GM23338 (cell line): ENCODE data around the gene SAC3D1. TPM values are rescaled to one million over a fixed set of nuclear protein-coding genes. Genes with fewer than 3 reads are reported as not detected.

ENCODE experiments used
- ATAC-seq: fragments of 200-7000 bp; cut with Tn5 transposase; 3 replicates; pipeline ENCODE4 v1.9.1; 2020
- DNase-seq: peaks from one replicate; pipeline ENCODE4 v3.0.0-alpha.2; 2015; ENCODE audit warnings: low spot score
- H2AFZ ChIP-seq: fragments of 200-600 bp; sonication (generic); 2 replicates; pipeline ENCODE4 v1.8.0; 2016; ENCODE audit warnings: antibody characterized with exemption, mild to moderate bottlenecking, moderate library complexity
- H3F3A ChIP-seq: fragments of 200-600 bp; sonication (generic); replicated peaks from 2 replicates; pipeline ENCODE4 v1.8.0; 2017; ENCODE audit warnings: antibody characterized with exemption, mixed run types, low read depth
- H3K27ac ChIP-seq: fragments of 200-600 bp; sonication (generic); 2 replicates; pipeline ENCODE4 v1.6.1; 2016; ENCODE audit warnings: low read depth
- H3K27me3 ChIP-seq: fragments of 200-600 bp; sonication (generic); 2 replicates; pipeline ENCODE4 v1.8.0; 2016; ENCODE audit warnings: mild to moderate bottlenecking, mixed run types, moderate library complexity; ENCODE audit not compliant: insufficient read depth
- H3K36me3 ChIP-seq: fragments of 200-600 bp; sonication (generic); 2 replicates; pipeline ENCODE4 v1.8.0; 2016; ENCODE audit warnings: mild to moderate bottlenecking; ENCODE audit not compliant: insufficient read depth
- H3K4me1 ChIP-seq: fragments of 200-600 bp; sonication (generic); 2 replicates; pipeline ENCODE4 v1.8.0; 2016; ENCODE audit warnings: mild to moderate bottlenecking, moderate library complexity; ENCODE audit not compliant: insufficient read depth
- H3K4me2 ChIP-seq: fragments of 200-600 bp; sonication (generic); 2 replicates; pipeline ENCODE4 v1.7.1; 2017; ENCODE audit warnings: mixed run types
- H3K4me3 ChIP-seq: fragments of 200-600 bp; sonication (generic); 2 replicates; pipeline ENCODE4 v1.6.1; 2016; ENCODE audit warnings: mixed run types
- H3K79me2 ChIP-seq: fragments of 200-600 bp; sonication (generic); replicated peaks from 2 replicates; pipeline ENCODE4 v1.8.0; 2017; ENCODE audit warnings: mild to moderate bottlenecking; ENCODE audit not compliant: insufficient read depth
- H3K9me2 ChIP-seq: fragments of 200-600 bp; sonication (generic); 2 replicates; pipeline ENCODE4 v1.8.0; 2017; ENCODE audit not compliant: insufficient read depth
- H4K20me1 ChIP-seq: fragments of 200-600 bp; sonication (generic); replicated peaks from 2 replicates; pipeline ENCODE4 v1.8.0; 2017; ENCODE audit warnings: mild to moderate bottlenecking; ENCODE audit not compliant: insufficient read depth
- H3K27ac Mint-ChIP-seq: 2 replicates; pipeline ENCODE4 v1.8.0; 2020; ENCODE audit warnings: inconsistent platforms, mild to moderate bottlenecking, moderate library complexity, mixed read lengths
- H3K27me3 Mint-ChIP-seq: 3 replicates; pipeline ENCODE4 v1.8.0; 2022; ENCODE audit warnings: low read depth, mild to moderate bottlenecking, moderate library complexity, mixed read lengths, inconsistent platforms; ENCODE audit not compliant: insufficient read depth, poor library complexity
- H3K36me3 Mint-ChIP-seq: 3 replicates; pipeline ENCODE4 v1.8.0; 2021; ENCODE audit warnings: low read depth, mild to moderate bottlenecking, inconsistent platforms, moderate library complexity, mixed read lengths
- H3K4me1 Mint-ChIP-seq: 3 replicates; pipeline ENCODE4 v1.8.0; 2020; ENCODE audit warnings: mild to moderate bottlenecking, inconsistent platforms, mixed read lengths
- H3K4me3 Mint-ChIP-seq: 3 replicates; pipeline ENCODE4 v1.8.0; 2021; ENCODE audit warnings: moderate library complexity, mild to moderate bottlenecking, inconsistent platforms, mixed read lengths
- H3K9me3 Mint-ChIP-seq: 3 replicates; pipeline ENCODE4 v1.8.0; 2020; ENCODE audit warnings: moderate library complexity, mild to moderate bottlenecking, inconsistent platforms, mixed read lengths
- ETS1 ChIP-seq: IDR thresholded peaks from 2 replicates; pipeline ENCODE4 v1.6.1; 2016; ENCODE audit warnings: antibody characterized with exemption
- EZH2 ChIP-seq: fragments of 200-600 bp; sonication (generic); IDR thresholded peaks from one replicate; pipeline ENCODE4 v1.8.0; 2017; ENCODE audit warnings: antibody characterized with exemption, mild to moderate bottlenecking, low read depth; ENCODE audit not compliant: unreplicated experiment
- EZH2phosphoT487 ChIP-seq: fragments of 200-600 bp; sonication (generic); IDR thresholded peaks from one replicate; pipeline ENCODE4 v1.8.1; 2018; ENCODE audit warnings: antibody characterized with exemption; ENCODE audit not compliant: unreplicated experiment
- JUNB ChIP-seq: IDR thresholded peaks from one replicate; pipeline ENCODE4 v1.6.1; 2016; ENCODE audit warnings: antibody characterized with exemption; ENCODE audit not compliant: unreplicated experiment
- STAT1 ChIP-seq: IDR thresholded peaks from one replicate; pipeline ENCODE4 v1.6.1; 2016; ENCODE audit warnings: antibody characterized with exemption; ENCODE audit not compliant: unreplicated experiment
- ZNF114 ChIP-seq: fragments of 250-450 bp; sonication (Bioruptor Pico); IDR thresholded peaks from 2 replicates; pipeline ENCODE4 v1.5.0; 2020; ENCODE audit warnings: mild to moderate bottlenecking, moderate library complexity
- ZNF462 ChIP-seq: fragments of 250-450 bp; sonication (Bioruptor Pico); IDR thresholded peaks from 2 replicates; pipeline ENCODE4 v1.5.0; 2020; ENCODE audit warnings: mild to moderate bottlenecking, moderate library complexity
- polyA plus RNA-seq: library from polyadenylated mRNA; unstranded; fragments of >200 nt; fragmentation: Nextera tagmentation; extraction: Ambion mirVana; gene quantifications from 2 replicates; pipeline ENCODE4 v1.2.1, GENCODE V29; 2016
- total RNA-seq: library from RNA; depleted of rRNA; stranded (reverse); fragments of >200 nt; shearing (Covaris generic); gene quantifications from 2 replicates; pipeline ENCODE4 v1.2.3, GENCODE V29; 2014

The SAC3D1 gene
- total and polyA plus RNA-seq, 2 experiments from 2014 or later = 21.6 to 30.3 TPM

GRCh38 chr11:65053827-65054508 is 13.0 kb downstream of the SAC3D1 start (continued):
- TF ChIP-seq ETS1 = no peak
- no peak for TF ChIP-seq JUNB
- TF ChIP-seq STAT1 = no peak
- TF ChIP-seq ZNF462 = no peak
- TF ChIP-seq EZH2phosphoT487 = no peak
- no peak for TF ChIP-seq ZNF114 (CRISPR knock-in tag)

- Mint-ChIP-seq H3K9me3 (no peaks in the 10 kb centered on the region), H3K4me3 (no peak overlapping the region), H3K36me3 (no peaks in the 10 kb centered on the region), H3K27me3 (peaks cover 11% of the 10 kb centered on the region), H3K4me1 (no peaks in the 10 kb centered on the region), H3K27ac (no peak overlapping the region)
- Histone ChIP-seq H3K9me2 (no peaks in the 10 kb centered on the region), H3K4me1 (no peaks in the 10 kb centered on the region), H3K4me3 (no peak overlapping the region), H3K27ac (no peak overlapping the region), H3K4me2 (no peak overlapping the region), H2AFZ (no peak overlapping the region), H3K27me3 (no peaks in the 10 kb centered on the region), H3F3A (no peaks in the 10 kb centered on the region), H3K36me3 (no peaks in the 10 kb centered on the region), H4K20me1 (no peaks in the 10 kb centered on the region), H3K79me2 (no peaks in the 10 kb centered on the region)
- DNase-seq (no peak), ATAC-seq (no peak)
- no peak for TF ChIP-seq EZH2
- no peak for TF ChIP-seq EZH2phosphoT487
- TF ChIP-seq ETS1 = no peak
Measured at GRCh38 chr11:65055538-65055937, 14.5 kb downstream of the SAC3D1 start.
